PFSK-1 (cell line): ENCODE measurements around the gene ADAM23.

Experiments
- POLR2AphosphoS5 ChIP-seq: IDR thresholded peaks from 2 replicates; pipeline ENCODE4 v1.6.1; 2012; ENCODE audit warnings: low read depth, mild to moderate bottlenecking, control low read depth, low read length, moderate library complexity
- TF ChIP-seq, protein P1 (sequence below), 2 experiments: IDR thresholded peaks; 2 replicates each; pipeline versions ENCODE4 v1.6.1 to v1.8.0; 2011 to 2012; ENCODE audit warnings: low read depth in 2 of 2, low read length in 2 of 2, control low read depth in 1 of 2, inconsistent platforms in 1 of 2, mild to moderate bottlenecking in 1 of 2, moderate library complexity in 1 of 2; ENCODE audit not compliant: insufficient read depth in 1 of 2

DNA sequence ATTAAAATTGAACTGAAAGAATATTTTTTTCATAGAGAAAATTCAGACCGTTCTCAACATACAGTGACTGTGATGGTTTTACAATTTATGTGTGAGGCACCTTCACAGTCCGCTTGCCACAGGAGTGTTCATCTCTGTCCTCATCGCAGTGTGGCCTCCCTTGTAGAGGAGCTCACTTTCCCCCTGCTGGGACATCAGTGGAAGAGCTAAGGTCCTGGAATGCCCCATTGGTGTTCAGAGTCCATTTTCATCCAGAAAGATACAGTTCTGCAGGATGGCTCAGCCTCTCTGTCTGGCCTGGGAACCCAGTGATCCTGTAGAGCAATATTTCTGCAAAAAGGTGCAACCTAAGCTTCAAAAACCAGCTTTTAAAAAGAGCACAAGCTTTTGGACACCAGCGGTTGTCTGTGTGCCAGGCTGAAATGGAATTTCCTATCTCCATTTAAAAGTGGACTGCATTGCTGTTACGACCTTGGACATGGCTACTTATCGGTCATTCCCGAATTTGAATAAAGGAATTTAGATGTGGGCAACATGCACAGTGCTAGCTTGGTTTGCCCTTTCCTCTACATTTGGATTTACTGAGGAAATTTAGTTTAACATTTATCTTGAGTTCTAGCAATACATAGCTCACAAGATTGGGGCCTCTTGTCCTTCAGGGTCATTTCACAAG, 172.2 kb downstream of the ADAM23 start:
- TF ChIP-seq, protein P1, sequence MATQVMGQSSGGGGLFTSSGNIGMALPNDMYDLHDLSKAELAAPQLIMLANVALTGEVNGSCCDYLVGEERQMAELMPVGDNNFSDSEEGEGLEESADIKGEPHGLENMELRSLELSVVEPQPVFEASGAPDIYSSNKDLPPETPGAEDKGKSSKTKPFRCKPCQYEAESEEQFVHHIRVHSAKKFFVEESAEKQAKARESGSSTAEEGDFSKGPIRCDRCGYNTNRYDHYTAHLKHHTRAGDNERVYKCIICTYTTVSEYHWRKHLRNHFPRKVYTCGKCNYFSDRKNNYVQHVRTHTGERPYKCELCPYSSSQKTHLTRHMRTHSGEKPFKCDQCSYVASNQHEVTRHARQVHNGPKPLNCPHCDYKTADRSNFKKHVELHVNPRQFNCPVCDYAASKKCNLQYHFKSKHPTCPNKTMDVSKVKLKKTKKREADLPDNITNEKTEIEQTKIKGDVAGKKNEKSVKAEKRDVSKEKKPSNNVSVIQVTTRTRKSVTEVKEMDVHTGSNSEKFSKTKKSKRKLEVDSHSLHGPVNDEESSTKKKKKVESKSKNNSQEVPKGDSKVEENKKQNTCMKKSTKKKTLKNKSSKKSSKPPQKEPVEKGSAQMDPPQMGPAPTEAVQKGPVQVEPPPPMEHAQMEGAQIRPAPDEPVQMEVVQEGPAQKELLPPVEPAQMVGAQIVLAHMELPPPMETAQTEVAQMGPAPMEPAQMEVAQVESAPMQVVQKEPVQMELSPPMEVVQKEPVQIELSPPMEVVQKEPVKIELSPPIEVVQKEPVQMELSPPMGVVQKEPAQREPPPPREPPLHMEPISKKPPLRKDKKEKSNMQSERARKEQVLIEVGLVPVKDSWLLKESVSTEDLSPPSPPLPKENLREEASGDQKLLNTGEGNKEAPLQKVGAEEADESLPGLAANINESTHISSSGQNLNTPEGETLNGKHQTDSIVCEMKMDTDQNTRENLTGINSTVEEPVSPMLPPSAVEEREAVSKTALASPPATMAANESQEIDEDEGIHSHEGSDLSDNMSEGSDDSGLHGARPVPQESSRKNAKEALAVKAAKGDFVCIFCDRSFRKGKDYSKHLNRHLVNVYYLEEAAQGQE (IDR thresholded peaks at IDR 0.05; ENCODE audit: insufficient read depth in 1 of 2, low read depth in 2 of 2, low read length in 2 of 2): no peak
- TF ChIP-seq POLR2AphosphoS5: no peak
